ENCODE data around the gene SALL3. TPM values are rescaled to one million over a fixed set of nuclear protein-coding genes. Genes with fewer than 3 reads are reported as not detected.

SALL3 gene
- total RNA-seq, 1 donor from 2014 or later, result 7.4 TPM

- DNase-seq (ENCODE audit: extremely low spot score in 2 of 2), result no peak
- Histone ChIP-seq H3K27ac (no peak overlapping the region), H3K4me3 (no peak overlapping the region), H3K36me3 (no peaks in the 10 kb centered on the region), H3K9me3 (no peaks in the 10 kb centered on the region), H3K27me3 (no peaks in the 10 kb centered on the region), H3K4me1 (no peaks in the 10 kb centered on the region)
- TF ChIP-seq POLR2AphosphoS5 (IDR thresholded peaks at IDR 0.05; ENCODE audit: insufficient read depth in 1 of 2, low read depth in 1 of 2), result no peak
- TF ChIP-seq POLR2A (IDR thresholded peaks at IDR 0.05), result no peak
- TF ChIP-seq CTCF (IDR thresholded peaks at IDR 0.05), result no peak
- intact Hi-C loops (cut with DNase I), result no loop called here
Measured at GRCh38 chr18:79019881-79020280, 40.3 kb downstream of the SALL3 start.

GRCh38 chr18:79022603-79023002 lies 43.0 kb downstream of the SALL3 start:
- H3K4me1 ChIP-seq, result no peaks in the 10 kb centered on the region
- H3K27ac ChIP-seq, result no peak overlapping the region
- intact Hi-C loops (cut with DNase I), result no loop called here
- H3K36me3 ChIP-seq, result no peaks in the 10 kb centered on the region
- H3K9me3 ChIP-seq, result no peaks in the 10 kb centered on the region
- TF ChIP-seq POLR2AphosphoS5 (IDR thresholded peaks at IDR 0.05; ENCODE audit: insufficient read depth in 1 of 2, low read depth in 1 of 2), result no peak
- TF ChIP-seq POLR2A (IDR thresholded peaks at IDR 0.05), result no peak
- no peak for TF ChIP-seq CTCF (IDR thresholded peaks at IDR 0.05)
- no peaks in the 10 kb centered on the region for H3K27me3 ChIP-seq
- no peak for DNase-seq (ENCODE audit: extremely low spot score in 2 of 2)
- no peak overlapping the region for H3K4me3 ChIP-seq

- intact Hi-C loops (cut with DNase I), result no loop called here
- Histone ChIP-seq H3K9me3 (no peaks in the 10 kb centered on the region), H3K27me3 (no peaks in the 10 kb centered on the region), H3K4me3 (no peak overlapping the region), H3K4me1 (no peaks in the 10 kb centered on the region), H3K36me3 (no peaks in the 10 kb centered on the region), H3K27ac (no peak overlapping the region)
- no peak for DNase-seq (ENCODE audit: extremely low spot score in 2 of 2)
- TF ChIP-seq POLR2AphosphoS5 (IDR thresholded peaks at IDR 0.05; ENCODE audit: insufficient read depth in 1 of 2, low read depth in 1 of 2), result no peak
- no peak for TF ChIP-seq CTCF (IDR thresholded peaks at IDR 0.05)
- TF ChIP-seq POLR2A (IDR thresholded peaks at IDR 0.05), result no peak
Measured at GRCh38 chr18:79026491-79026890, 46.9 kb downstream of the SALL3 start.

- Histone ChIP-seq H3K4me1 (no peaks in the 10 kb centered on the region), H3K27me3 (no peaks in the 10 kb centered on the region), H3K36me3 (no peaks in the 10 kb centered on the region), H3K4me3 (no peak overlapping the region), H3K27ac (no peak overlapping the region), H3K9me3 (no peaks in the 10 kb centered on the region)
- DNase-seq (ENCODE audit: extremely low spot score in 2 of 2), result no peak
- TF ChIP-seq CTCF (IDR thresholded peaks at IDR 0.05) (no peak), POLR2AphosphoS5 (IDR thresholded peaks at IDR 0.05; ENCODE audit: insufficient read depth in 1 of 2, low read depth in 1 of 2) (no peak), POLR2A (IDR thresholded peaks at IDR 0.05) (no peak)
- intact Hi-C loops (cut with DNase I), result no loop called here
Measured at GRCh38 chr18:79030680-79031079, 51.1 kb downstream of the SALL3 start.

GRCh38 chr18:79042276-79042675 lies 62.7 kb downstream of the SALL3 start:
- no peak for DNase-seq (ENCODE audit: extremely low spot score in 2 of 2)
- Histone ChIP-seq H3K9me3 (no peaks in the 10 kb centered on the region), H3K4me3 (no peak overlapping the region), H3K36me3 (no peaks in the 10 kb centered on the region), H3K27ac (no peak overlapping the region), H3K4me1 (no peaks in the 10 kb centered on the region), H3K27me3 (no peaks in the 10 kb centered on the region)
- TF ChIP-seq POLR2AphosphoS5 (IDR thresholded peaks at IDR 0.05; ENCODE audit: insufficient read depth in 1 of 2, low read depth in 1 of 2) (no peak), POLR2A (IDR thresholded peaks at IDR 0.05) (no peak), CTCF (IDR thresholded peaks at IDR 0.05) (no peak)
- intact Hi-C loops (cut with DNase I), result no loop called here

Data from vagina (tissue), 2 donors.